Choroid plexus epithelial cell (primary cell): ENCODE measurements around the gene MCM9.

Source experiments
- DNase-seq: peaks from one replicate; pipeline ENCODE4 v3.0.0-alpha.2; 2010; ENCODE audit warnings: low read depth
- H3K4me3 ChIP-seq: 2 replicates; pipeline ENCODE4 v1.5.1; 2011; ENCODE audit warnings: low read depth, mild to moderate bottlenecking, control low read depth, low read length, moderate library complexity
- CTCF ChIP-seq: conservative IDR thresholded peaks from 2 replicates; pipeline ENCODE4 v1.5.1; 2011; ENCODE audit warnings: low read depth, mild to moderate bottlenecking, control low read depth, inconsistent platforms, low read length, moderate library complexity

Gene MCM9

DNA sequence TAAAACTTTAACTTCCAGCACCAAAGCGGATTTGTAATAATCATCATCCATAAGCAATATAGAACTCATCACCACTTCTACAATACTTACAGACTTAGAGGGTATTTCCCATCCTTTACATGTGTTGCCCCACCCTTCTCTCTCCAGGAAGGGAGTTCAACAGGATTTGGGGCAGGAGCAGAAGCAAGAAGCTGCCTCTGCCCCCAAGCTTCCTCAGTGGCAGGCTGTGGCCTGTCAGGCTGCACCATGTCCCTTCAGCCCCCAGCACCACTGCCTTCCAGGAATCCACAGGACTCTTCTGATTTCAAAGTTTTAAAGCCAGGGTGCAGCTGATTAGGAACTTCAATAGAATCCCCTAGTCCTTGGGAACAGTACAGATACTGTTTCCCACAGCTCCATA lies 36.7 kb upstream of the MCM9 start:
- no peak overlapping the region for H3K4me3 ChIP-seq
- DNase-seq = no peak
- TF ChIP-seq CTCF = no peak

DNA sequence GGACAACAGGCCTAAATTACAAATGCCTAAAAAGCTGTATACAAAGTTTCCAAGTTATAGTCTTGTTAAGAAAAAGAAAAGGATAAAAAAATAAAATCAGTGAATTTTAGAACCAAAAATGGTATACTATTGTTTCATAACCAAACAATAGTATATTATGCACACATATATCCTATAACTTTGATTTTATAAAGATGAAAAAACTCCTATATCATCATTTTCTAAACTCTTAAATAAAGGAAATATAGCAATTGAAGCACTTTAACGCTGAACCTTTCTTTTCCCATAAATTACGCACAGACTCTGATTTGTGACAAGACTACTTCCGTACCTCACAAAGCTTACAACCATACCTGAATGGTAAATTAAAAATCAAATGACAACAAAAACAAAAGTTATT lies 35.9 kb upstream of the MCM9 start:
- no peak for TF ChIP-seq CTCF
- DNase-seq = no peak

DNA sequence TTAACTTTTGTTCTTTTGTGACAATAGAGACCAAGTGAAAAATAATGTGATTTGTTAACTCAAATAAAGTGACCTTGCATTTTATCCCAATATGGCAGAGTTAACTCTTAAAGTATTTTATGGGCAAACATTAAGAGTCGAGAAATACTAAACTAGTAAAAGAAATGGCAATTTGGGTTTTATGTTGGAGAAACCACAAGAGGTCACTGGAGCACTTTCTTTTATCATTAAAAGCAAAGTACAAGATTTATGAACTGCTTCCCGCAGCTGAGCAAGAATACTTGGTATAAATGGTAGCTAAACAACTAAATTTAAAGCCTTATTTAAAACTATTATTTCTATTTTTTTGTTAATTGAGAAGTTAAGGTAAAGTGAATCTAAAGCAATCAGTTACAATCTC lies 33.5 kb upstream of the MCM9 start:
- peak; percentile 34 for DNase-seq
- no peak for TF ChIP-seq CTCF
- H3K4me3 ChIP-seq = no peak overlapping the region

More for the DNA sequence above, 35.9 kb upstream of the MCM9 start:
- H3K4me3 ChIP-seq = no peak overlapping the region

DNA sequence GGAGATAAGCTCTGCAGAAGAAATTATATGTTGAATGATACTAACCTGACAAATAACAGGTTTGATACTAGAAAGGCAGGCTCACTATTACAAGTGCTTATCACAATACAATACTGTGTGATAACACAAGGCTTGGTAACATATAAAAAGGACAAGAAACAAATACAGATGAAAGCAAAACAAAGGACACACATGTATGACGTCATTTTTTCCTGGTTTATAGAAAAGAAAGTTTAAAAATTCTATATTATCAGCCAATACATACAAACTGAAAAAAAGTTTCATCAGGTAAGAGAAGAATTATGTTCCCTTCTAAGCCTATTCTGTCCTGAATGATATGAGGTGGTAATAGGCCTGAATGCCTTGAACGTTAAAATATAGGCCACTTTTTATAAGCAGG lies 32.3 kb upstream of the MCM9 start:
- DNase-seq = no peak
- TF ChIP-seq CTCF = no peak
- H3K4me3 ChIP-seq = no peak overlapping the region

DNA sequence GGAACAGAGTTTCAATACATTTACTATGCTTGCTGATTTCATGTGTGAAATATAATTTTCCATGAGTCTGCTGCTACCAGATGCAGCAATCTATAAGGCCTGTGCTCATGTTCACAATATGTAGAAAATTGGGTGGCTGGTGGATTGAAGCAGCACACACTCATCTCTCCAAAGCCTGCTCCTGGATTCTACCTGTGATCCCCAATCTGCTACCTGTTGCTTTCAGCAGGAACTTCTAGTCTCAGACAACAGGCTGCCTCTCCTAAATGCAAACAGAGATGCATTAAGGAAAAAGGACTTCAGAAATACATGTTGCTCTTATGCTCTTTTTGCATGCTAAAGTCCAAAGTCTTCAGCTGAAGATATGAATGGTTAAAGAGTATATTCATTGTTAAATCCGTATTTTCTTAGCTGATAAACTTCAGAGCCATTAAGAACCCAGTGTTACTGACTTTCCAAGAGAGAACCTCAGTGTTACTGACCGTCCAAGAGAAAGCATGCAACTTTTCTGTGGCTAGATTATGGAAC lies 30.9 kb upstream of the MCM9 start:
- TF ChIP-seq CTCF = no peak
- no peak overlapping the region for H3K4me3 ChIP-seq
- DNase-seq = no peak

GRCh38 chr6:118965371-118965770 lies 30.4 kb upstream of the MCM9 start:
- DNase-seq = no peak
- TF ChIP-seq CTCF = no peak
- H3K4me3 ChIP-seq = no peak overlapping the region

GRCh38 chr6:118963003-118963402 lies 28.0 kb upstream of the MCM9 start:
- H3K4me3 ChIP-seq = no peak overlapping the region
- peak; percentile 45 for DNase-seq
- peak; percentile 45 for TF ChIP-seq CTCF
